H1 (cell line): ENCODE data around the gene ZBTB2. TPM values are rescaled to one million over a fixed set of nuclear protein-coding genes. Genes with fewer than 3 reads are reported as not detected.
"Not testable (repeated sequence)": the region's sequence is repeated elsewhere in the genome, so short reads cannot be mapped to it uniquely, and the experiment has no call there.

Experiments
- CTCF ChIA-PET: fragments of 300-600 bp; sonication (Branson Sonifier 250); formaldehyde crosslinking; loops from one replicate; lab custom pipeline; 2021; ENCODE audit not compliant: partially characterized antibody; lab: Charles Lee
- POLR2A ChIA-PET: fragments of 300-600 bp; sonication (Branson Sonifier 250); formaldehyde crosslinking; loops from one replicate; lab custom pipeline; 2021; ENCODE audit warnings: inconsistent platforms; ENCODE audit not compliant: partially characterized antibody; lab: Charles Lee
- DNase-seq, 2 experiments: peaks; one replicate each; pipeline versions ENCODE4 v3.0.0 to v3.0.0-alpha.2; 2010 to 2022; ENCODE audit warnings: low spot score in 2 of 2, low read depth in 1 of 2, mixed read lengths in 1 of 2
- FAIRE-seq: peaks from 2 replicates; lab custom pipeline; 2011; peaks lifted over from hg19 to GRCh38; lab: Jason Lieb, UNC
- H2AFZ ChIP-seq: 2 replicates; pipeline ENCODE4 v1.8.1; 2012; ENCODE audit warnings: low read length, inconsistent platforms
- H2AK5ac ChIP-seq: 2 replicates; pipeline ENCODE4 v1.6.1; 2013; ENCODE audit warnings: low read depth, low read length
- H2BK120ac ChIP-seq: replicated peaks from 2 replicates; pipeline ENCODE3; 2013; ENCODE audit warnings: low read depth, low read length, inconsistent platforms
- H2BK12ac ChIP-seq: 2 replicates; pipeline ENCODE4 v1.6.1; 2013; ENCODE audit warnings: low read depth, low read length
- H2BK15ac ChIP-seq: 2 replicates; pipeline ENCODE4 v1.6.1; 2013; ENCODE audit warnings: low read length
- H2BK20ac ChIP-seq: 2 replicates; pipeline ENCODE4 v1.6.1; 2013; ENCODE audit warnings: low read length
- H2BK5ac ChIP-seq: 2 replicates; pipeline ENCODE4 v1.6.1; 2013; ENCODE audit warnings: low read depth, low read length
- H3K14ac ChIP-seq: 2 replicates; pipeline ENCODE4 v1.6.1; 2013; ENCODE audit warnings: inconsistent platforms; ENCODE audit not compliant: insufficient read length
- H3K18ac ChIP-seq: 2 replicates; pipeline ENCODE4 v1.6.1; 2013; ENCODE audit warnings: low read length; ENCODE audit errors: extremely low read depth
- H3K23ac ChIP-seq: 2 replicates; pipeline ENCODE4 v1.6.1; 2013; ENCODE audit warnings: inconsistent platforms; ENCODE audit not compliant: insufficient read length
- H3K23me2 ChIP-seq: 2 replicates; pipeline ENCODE4 v1.6.1; 2013; ENCODE audit warnings: low read depth, low read length
- H3K27ac ChIP-seq: 2 replicates; pipeline ENCODE4 v1.6.1; 2011; ENCODE audit warnings: low read depth, low read length, inconsistent platforms
- H3K27me3 ChIP-seq, 4 experiments: replicated peaks in 1 of 4; 1 replicate in 1 of 4; 2 replicates in 3 of 4; pipeline versions ENCODE4 v1.6.1 to v1.8.1; 2011 to 2013; ENCODE audit warnings: low read length in 3 of 4, mild to moderate bottlenecking in 3 of 4, inconsistent platforms in 2 of 4, mixed read lengths in 2 of 4, moderate library complexity in 1 of 4; ENCODE audit not compliant: control insufficient read depth in 3 of 4, insufficient read depth in 3 of 4; ENCODE audit errors: extremely low read depth in 1 of 4
- H3K36me3 ChIP-seq, 4 experiments: 2 replicates each; pipeline versions ENCODE4 v1.6.1 to v1.8.1; 2011 to 2013; ENCODE audit warnings: mild to moderate bottlenecking in 4 of 4, low read length in 3 of 4, moderate library complexity in 2 of 4, control low read depth in 1 of 4, inconsistent platforms in 1 of 4; ENCODE audit not compliant: insufficient read depth in 4 of 4, control insufficient read depth in 2 of 4
- H3K4ac ChIP-seq: replicated peaks from 2 replicates; pipeline ENCODE3; 2013; ENCODE audit warnings: low read length, low read depth, mixed read lengths, inconsistent platforms; ENCODE audit not compliant: insufficient read length
- H3K4me1 ChIP-seq, 4 experiments: replicated peaks in 1 of 4; 1 replicate in 1 of 4; 2 replicates in 3 of 4; pipeline versions ENCODE4 v1.6.1 to v1.8.1; 2011 to 2013; ENCODE audit warnings: low read length in 3 of 4, inconsistent platforms in 2 of 4, mixed read lengths in 1 of 4; ENCODE audit not compliant: insufficient read depth in 4 of 4, control insufficient read depth in 3 of 4
- H3K4me2 ChIP-seq, 2 experiments: 2 replicates each; pipeline versions ENCODE4 v1.6.1 to v1.8.1; 2011 to 2013; ENCODE audit warnings: low read depth in 2 of 2, low read length in 2 of 2, control low read depth in 1 of 2, inconsistent platforms in 1 of 2, mild to moderate bottlenecking in 1 of 2; ENCODE audit not compliant: insufficient read depth in 1 of 2
- H3K4me3 ChIP-seq, 4 experiments: fragments of 200-600, 300-600 bp in 1 of 4; sonication (generic), shearing (Covaris generic), sonication (Bioruptor Twin) in 1 of 4; 2 replicates each; pipeline versions ENCODE4 v1.5.1 to v1.8.1; 2011 to 2016; ENCODE audit warnings: low read length in 4 of 4, low read depth in 3 of 4, control low read depth in 2 of 4, inconsistent platforms in 2 of 4, mild to moderate bottlenecking in 2 of 4, mixed read lengths in 1 of 4, moderate library complexity in 1 of 4; ENCODE audit not compliant: insufficient read depth in 2 of 4; ENCODE audit errors: extremely low read depth in 1 of 4
- H3K56ac ChIP-seq: replicated peaks from 2 replicates; pipeline ENCODE3; 2013; ENCODE audit warnings: low read depth, mild to moderate bottlenecking, mixed read lengths, low read length, inconsistent platforms; ENCODE audit not compliant: insufficient read length
- H3K79me1 ChIP-seq: 2 replicates; pipeline ENCODE4 v1.6.1; 2013; ENCODE audit warnings: low read depth, low read length, control low read depth
- H3K79me2 ChIP-seq, 2 experiments: 2 replicates each; pipeline versions ENCODE4 v1.6.1 to v1.8.1; 2012 to 2013; ENCODE audit warnings: low read length in 2 of 2, mild to moderate bottlenecking in 2 of 2, inconsistent platforms in 1 of 2; ENCODE audit not compliant: insufficient read depth in 2 of 2, control insufficient read depth in 1 of 2
- H3K9ac ChIP-seq, 4 experiments: replicated peaks in 1 of 4; 1 replicate in 1 of 4; 2 replicates in 3 of 4; pipeline versions ENCODE4 v1.6.1 to v1.8.1; 2011 to 2013; ENCODE audit warnings: low read depth in 3 of 4, low read length in 3 of 4, control low read depth in 2 of 4, mild to moderate bottlenecking in 2 of 4, moderate library complexity in 2 of 4, inconsistent platforms in 1 of 4; ENCODE audit errors: extremely low read depth in 1 of 4
- H3K9me3 ChIP-seq, 2 experiments: 2 replicates each; pipeline versions ENCODE4 v1.6.1 to v1.8.1; 2012 to 2013; ENCODE audit warnings: mild to moderate bottlenecking in 2 of 2, moderate library complexity in 2 of 2, control low read depth in 1 of 2, inconsistent platforms in 1 of 2, low read depth in 1 of 2, low read length in 1 of 2, mixed read lengths in 1 of 2; ENCODE audit not compliant: insufficient read depth in 2 of 2
- H4K20me1 ChIP-seq, 2 experiments: replicated peaks in 1 of 2; 2 replicates each; pipeline versions ENCODE3 to v1.8.1; 2011 to 2013; ENCODE audit warnings: inconsistent platforms in 2 of 2, low read length in 2 of 2, mild to moderate bottlenecking in 1 of 2; ENCODE audit not compliant: insufficient read depth in 2 of 2, control insufficient read depth in 1 of 2
- H4K5ac ChIP-seq: 2 replicates; pipeline ENCODE4 v1.6.1; 2013; ENCODE audit warnings: low read length, low read depth, mixed read lengths, inconsistent platforms; ENCODE audit not compliant: insufficient read length
- H4K8ac ChIP-seq: 2 replicates; pipeline ENCODE4 v1.8.0; 2013; ENCODE audit warnings: mild to moderate bottlenecking, moderate library complexity, low read length, inconsistent platforms; ENCODE audit not compliant: insufficient read depth; ENCODE audit errors: extremely low read depth
- H4K91ac ChIP-seq: replicated peaks from 2 replicates; pipeline ENCODE3; 2013; ENCODE audit warnings: low read length, mixed read lengths, inconsistent platforms; ENCODE audit not compliant: insufficient read length
- WGBS, 2 experiments: shearing (Covaris generic) in 1 of 2; methylation state at CpG; one replicate each; pipeline versions ENCODE4 v1.1.6 to v1.1.7; 2013 to 2015; ENCODE audit warnings: low lambda C conversion rate in 2 of 2, mixed read lengths in 2 of 2, inconsistent platforms in 1 of 2, low coverage in 1 of 2, missing lambda C conversion rate in 1 of 2; ENCODE audit not compliant: insufficient replicate concordance in 2 of 2, insufficient coverage in 1 of 2, insufficient read length in 1 of 2; ENCODE audit errors: extremely low coverage in 1 of 2, missing lambda C conversion rate in 1 of 2; 5-methylcytosine and 5-hydroxymethylcytosine counted together
- polyA plus RNA-seq, 7 experiments: library from polyadenylated mRNA; depleted of rRNA in 3 of 7; stranded (reverse) in 5 of 7; unstranded in 2 of 7; fragments of >200 nt in 5 of 7; fragments of 200-250 nt in 2 of 7; gene quantifications; 1 replicate in 5 of 7; 2 replicates in 1 of 7; 4 replicates in 1 of 7; pipeline versions ENCODE4 v1.2.1 to v1.2.3, GENCODE V29; 2011 to 2013; ENCODE audit warnings: missing spikeins in 2 of 7, mixed read lengths in 2 of 7
- total RNA-seq: library from RNA; stranded (reverse); fragmentation: NEBNext Ultra II Directional; extraction: Animal tissue kit (Norgen Biotek cat#: 25700); gene quantifications from 2 replicates; pipeline ENCODE4 v1.2.1, GENCODE V29; 2021

ZBTB2 gene
- total and polyA plus RNA-seq, 2 of the 8 experiments (the other 6 are each of a cell fraction or from before 2014, with no cell fraction given) = 16.1 to 23.7 TPM

DNA sequence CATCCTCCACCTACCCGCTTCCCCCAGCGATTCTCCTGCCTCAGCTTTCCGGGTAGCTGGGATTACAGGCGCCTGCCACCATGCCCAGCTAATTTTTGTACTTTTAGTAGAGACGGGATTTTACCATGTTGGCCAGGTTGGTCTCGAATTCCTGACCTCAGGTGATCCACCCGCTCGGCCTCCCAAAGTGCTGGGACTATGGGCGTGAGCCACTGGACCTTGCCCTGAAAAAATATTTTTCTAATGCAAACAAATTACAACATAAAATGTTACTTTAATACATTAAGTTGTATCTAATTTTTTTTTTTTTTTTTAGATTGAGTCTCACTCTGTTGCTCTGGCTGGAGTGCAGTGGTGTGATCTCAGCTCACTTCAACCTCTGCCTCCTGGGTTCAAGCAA is 8.7 kb downstream of the ZBTB2 start:
- H4K5ac ChIP-seq, H3K4me3 ChIP-seq, H3K4me2 ChIP-seq, H2BK20ac ChIP-seq, H2AFZ ChIP-seq, H3K27ac ChIP-seq, H3K23ac ChIP-seq, H3K56ac ChIP-seq, H3K18ac ChIP-seq, H3K14ac ChIP-seq, H4K8ac ChIP-seq, H3K4me1 ChIP-seq, DNase-seq, FAIRE-seq, H2BK5ac ChIP-seq, H2BK15ac ChIP-seq, H3K79me1 ChIP-seq, H3K23me2 ChIP-seq, H2BK120ac ChIP-seq, H3K36me3 ChIP-seq, H2BK12ac ChIP-seq, H3K4ac ChIP-seq, H4K91ac ChIP-seq, H3K9ac ChIP-seq, H3K27me3 ChIP-seq, H4K20me1 ChIP-seq, H2AK5ac ChIP-seq, H3K9me3 ChIP-seq: not testable (repeated sequence)
- ChIA-PET POLR2A (interaction anchor here (0.6 to 1.3 kb wide), 4 partner anchors 8 to 469 kb away, joined by 3 to 4 read pairs (median 4); partner anchors contain the start of genes AKAP12 and ZBTB2), CTCF (interaction anchor here (1.1 kb wide), 2 partner anchors 17 to 46 kb away, joined by 3 read pairs; no protein-coding TSS in a partner anchor)
- H3K79me2 ChIP-seq = peaks cover 8 to 84% of the 10 kb centered on the region in 2 experiments
- 96% methylated on average over 9 of the region's 9 CpGs; no CpG with 5 or more reads in 1 of the 2 experiments for WGBS, 2 experiments
